WTC11 (cell line): Measurements from ENCODE around the gene PIM2. TPM values are rescaled to one million over a fixed set of nuclear protein-coding genes. Genes with fewer than 3 reads are reported as not detected.
A peak's percentile ranks its signal among the peaks of the same experiment; 100 is the strongest.

Experiments
- ATAC-seq: fragments of 200-7000 bp; cut with Tn5 transposase; 2 replicates; pipeline ENCODE4 v1.10.0; 2021; ENCODE audit warnings: mild to moderate bottlenecking, moderate library complexity
- CTCF ChIA-PET: fragments of 300-600 bp; sonication (Branson Sonifier 250); formaldehyde crosslinking; loops from one replicate; lab custom pipeline; 2021; ENCODE audit warnings: antibody characterized with exemption; lab: Charles Lee
- POLR2A ChIA-PET: fragments of 350-600 bp; sonication (Branson Sonifier 250); formaldehyde crosslinking; loops from one replicate; lab custom pipeline; 2021; ENCODE audit warnings: antibody characterized with exemption; lab: Charles Lee
- DNase-seq: peaks from one replicate; pipeline ENCODE4 v3.0.0; 2021; ENCODE audit warnings: low spot score
- H3K27ac Mint-ChIP-seq: 2 replicates; pipeline ENCODE4 v1.8.0; 2021; ENCODE audit warnings: mixed read lengths
- H3K27me3 Mint-ChIP-seq: 2 replicates; pipeline ENCODE4 v1.8.0; 2021; ENCODE audit warnings: low read depth, mild to moderate bottlenecking, moderate library complexity, mixed read lengths
- H3K36me3 Mint-ChIP-seq: 2 replicates; pipeline ENCODE4 v1.8.0; 2021; ENCODE audit warnings: mixed read lengths
- H3K4me1 Mint-ChIP-seq: 2 replicates; pipeline ENCODE4 v1.8.0; 2022; ENCODE audit warnings: mixed read lengths
- H3K4me3 Mint-ChIP-seq: 2 replicates; pipeline ENCODE4 v1.8.0; 2021; ENCODE audit warnings: mild to moderate bottlenecking, moderate library complexity, mixed read lengths
- H3K9me3 Mint-ChIP-seq: 2 replicates; pipeline ENCODE4 v1.8.0; 2021; ENCODE audit warnings: mixed read lengths
- GTF2I ChIP-seq: fragments of 250-450 bp; sonication (Bioruptor Pico); conservative IDR thresholded peaks from 2 replicates; pipeline ENCODE4 v1.4.0; 2021; ENCODE audit warnings: mild to moderate bottlenecking
- IRF2 ChIP-seq: sonication (generic); formaldehyde crosslinking; IDR thresholded peaks from 2 replicates; pipeline ENCODE4 v1.8.0; 2022; ENCODE audit warnings: low read depth, missing genetic modification reagents, borderline replicate concordance
- MXD4 ChIP-seq: fragments of 250-450 bp; sonication (Bioruptor Pico); IDR thresholded peaks from 2 replicates; pipeline ENCODE4 v1.8.0; 2021; ENCODE audit warnings: mild to moderate bottlenecking, moderate library complexity, borderline replicate concordance
- NFE2L1 ChIP-seq: sonication (generic); formaldehyde crosslinking; IDR thresholded peaks from 2 replicates; pipeline ENCODE4 v1.8.1; 2023; ENCODE audit warnings: missing genetic modification reagents
- NR1H2 ChIP-seq: sonication (generic); formaldehyde crosslinking; IDR thresholded peaks from 2 replicates; pipeline ENCODE4 v1.9.0; 2021; ENCODE audit warnings: mild to moderate bottlenecking, moderate library complexity, missing genetic modification reagents
- PRRX2 ChIP-seq: fragments of 250-450 bp; sonication (Bioruptor Pico); IDR thresholded peaks from 2 replicates; pipeline ENCODE4 v1.8.0; 2021; ENCODE audit warnings: mild to moderate bottlenecking
- RELA ChIP-seq: sonication (generic); formaldehyde crosslinking; IDR thresholded peaks from 2 replicates; pipeline ENCODE4 v1.8.1; 2022; ENCODE audit warnings: missing genetic modification reagents, mild to moderate bottlenecking, borderline replicate concordance
- SMAD3 ChIP-seq: sonication (generic); formaldehyde crosslinking; IDR thresholded peaks from 2 replicates; pipeline ENCODE4 v1.8.0; 2022; ENCODE audit warnings: missing genetic modification reagents, mild to moderate bottlenecking, borderline replicate concordance
- SOX15 ChIP-seq: fragments of 250-450 bp; sonication (Bioruptor Pico); IDR thresholded peaks from 2 replicates; pipeline ENCODE4 v1.9.0; 2021; ENCODE audit warnings: mild to moderate bottlenecking
- ZBTB21 ChIP-seq: sonication (generic); formaldehyde crosslinking; IDR thresholded peaks from 2 replicates; pipeline ENCODE4 v1.8.1; 2023; ENCODE audit warnings: mild to moderate bottlenecking, missing genetic modification reagents, borderline replicate concordance
- ZNF138 ChIP-seq: sonication (generic); formaldehyde crosslinking; conservative IDR thresholded peaks from 2 replicates; pipeline ENCODE4 v1.8.1; 2022; ENCODE audit warnings: mild to moderate bottlenecking, moderate library complexity, missing genetic modification reagents
- ZNF232 ChIP-seq: sonication (generic); formaldehyde crosslinking; IDR thresholded peaks from 2 replicates; pipeline ENCODE4 v1.8.0; 2022; ENCODE audit warnings: mild to moderate bottlenecking, missing genetic modification reagents
- ZNF263 ChIP-seq: sonication (generic); formaldehyde crosslinking; IDR thresholded peaks from 2 replicates; pipeline ENCODE4 v1.8.1; 2022; ENCODE audit warnings: low read depth, mild to moderate bottlenecking, moderate library complexity, missing genetic modification reagents
- ZNF396 ChIP-seq: fragments of 250-450 bp; sonication (Bioruptor Pico); IDR thresholded peaks from 2 replicates; pipeline ENCODE4 v1.8.0; 2021; ENCODE audit warnings: mild to moderate bottlenecking, moderate library complexity, borderline replicate concordance
- total RNA-seq: library from RNA; stranded (reverse); gene quantifications from 3 replicates; pipeline ENCODE4 v1.2.3, GENCODE V29; 2021
- TF ChIP-seq, protein P1 (sequence below): sonication (generic); formaldehyde crosslinking; IDR thresholded peaks from 2 replicates; pipeline ENCODE4 v1.8.1; 2022; ENCODE audit warnings: mild to moderate bottlenecking, moderate library complexity, missing genetic modification reagents
- TF ChIP-seq, protein P2 (sequence below): sonication (generic); formaldehyde crosslinking; IDR thresholded peaks from 2 replicates; pipeline ENCODE4 v1.8.1; 2022; ENCODE audit warnings: low read depth, missing genetic modification reagents, borderline replicate concordance
- TF ChIP-seq, protein P3 (sequence below): sonication (generic); formaldehyde crosslinking; IDR thresholded peaks from 2 replicates; pipeline ENCODE4 v1.8.1; 2023; ENCODE audit warnings: mild to moderate bottlenecking, missing genetic modification reagents, borderline replicate concordance
- TF ChIP-seq, protein P4 (sequence below): sonication (generic); formaldehyde crosslinking; IDR thresholded peaks from 2 replicates; pipeline ENCODE4 v1.8.1; 2023; ENCODE audit warnings: mild to moderate bottlenecking, moderate library complexity, missing genetic modification reagents
- TF ChIP-seq, protein P5 (sequence below): fragments of 200-600 bp; IDR thresholded peaks from 2 replicates; pipeline ENCODE4 v1.8.0; 2022; ENCODE audit warnings: antibody characterized with exemption

The PIM2 gene
- total RNA-seq, 1 experiment from 2014 or later: 146 TPM

DNA sequence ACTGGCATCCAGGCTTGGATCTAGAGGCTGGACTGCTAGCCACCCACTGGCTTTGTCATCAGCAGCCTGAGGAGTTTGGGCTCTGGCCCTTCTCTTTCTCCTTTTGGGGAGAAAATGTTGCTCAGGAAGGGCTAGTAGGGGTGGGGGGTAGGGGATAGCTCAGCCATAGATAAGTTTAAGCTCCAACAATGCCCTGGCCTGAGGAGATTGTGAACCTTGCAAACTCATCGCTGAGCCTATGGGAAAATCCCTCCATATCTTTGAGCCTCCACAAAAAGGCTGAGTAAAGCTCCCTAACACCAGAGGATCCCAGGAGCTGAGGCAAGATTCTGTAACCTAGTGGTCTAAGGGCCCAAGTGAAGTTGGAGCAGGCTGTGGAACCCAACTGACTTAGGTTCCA is 29.8 kb upstream of the PIM2 start:
- no peak overlapping the region for H3K4me3 Mint-ChIP-seq
- CTCF ChIA-PET: no interaction called here
- ATAC-seq (no peak), DNase-seq (no peak)
- TF ChIP-seq, protein P1, sequence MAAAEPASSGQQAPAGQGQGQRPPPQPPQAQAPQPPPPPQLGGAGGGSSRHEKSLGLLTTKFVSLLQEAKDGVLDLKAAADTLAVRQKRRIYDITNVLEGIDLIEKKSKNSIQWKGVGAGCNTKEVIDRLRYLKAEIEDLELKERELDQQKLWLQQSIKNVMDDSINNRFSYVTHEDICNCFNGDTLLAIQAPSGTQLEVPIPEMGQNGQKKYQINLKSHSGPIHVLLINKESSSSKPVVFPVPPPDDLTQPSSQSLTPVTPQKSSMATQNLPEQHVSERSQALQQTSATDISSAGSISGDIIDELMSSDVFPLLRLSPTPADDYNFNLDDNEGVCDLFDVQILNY (CRISPR knock-in tag): no peak
- TF ChIP-seq SMAD3 (no peak), NR1H2 (no peak)
- TF ChIP-seq, protein P2, sequence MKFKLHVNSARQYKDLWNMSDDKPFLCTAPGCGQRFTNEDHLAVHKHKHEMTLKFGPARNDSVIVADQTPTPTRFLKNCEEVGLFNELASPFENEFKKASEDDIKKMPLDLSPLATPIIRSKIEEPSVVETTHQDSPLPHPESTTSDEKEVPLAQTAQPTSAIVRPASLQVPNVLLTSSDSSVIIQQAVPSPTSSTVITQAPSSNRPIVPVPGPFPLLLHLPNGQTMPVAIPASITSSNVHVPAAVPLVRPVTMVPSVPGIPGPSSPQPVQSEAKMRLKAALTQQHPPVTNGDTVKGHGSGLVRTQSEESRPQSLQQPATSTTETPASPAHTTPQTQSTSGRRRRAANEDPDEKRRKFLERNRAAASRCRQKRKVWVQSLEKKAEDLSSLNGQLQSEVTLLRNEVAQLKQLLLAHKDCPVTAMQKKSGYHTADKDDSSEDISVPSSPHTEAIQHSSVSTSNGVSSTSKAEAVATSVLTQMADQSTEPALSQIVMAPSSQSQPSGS (CRISPR knock-in tag): no peak
- POLR2A ChIA-PET: no interaction called here
- H3K36me3 Mint-ChIP-seq: 0 out of 2 replicates have a peak, but pooled peaks cover 4% of the 10 kb centered on the region
- H3K27ac Mint-ChIP-seq: no peak overlapping the region
- H3K4me1 Mint-ChIP-seq: 0 out of 2 replicates have a peak, but pooled peaks cover 3% of the 10 kb centered on the region
- H3K9me3 Mint-ChIP-seq: no peaks in the 10 kb centered on the region
- no peaks in the 10 kb centered on the region for H3K27me3 Mint-ChIP-seq

DNA sequence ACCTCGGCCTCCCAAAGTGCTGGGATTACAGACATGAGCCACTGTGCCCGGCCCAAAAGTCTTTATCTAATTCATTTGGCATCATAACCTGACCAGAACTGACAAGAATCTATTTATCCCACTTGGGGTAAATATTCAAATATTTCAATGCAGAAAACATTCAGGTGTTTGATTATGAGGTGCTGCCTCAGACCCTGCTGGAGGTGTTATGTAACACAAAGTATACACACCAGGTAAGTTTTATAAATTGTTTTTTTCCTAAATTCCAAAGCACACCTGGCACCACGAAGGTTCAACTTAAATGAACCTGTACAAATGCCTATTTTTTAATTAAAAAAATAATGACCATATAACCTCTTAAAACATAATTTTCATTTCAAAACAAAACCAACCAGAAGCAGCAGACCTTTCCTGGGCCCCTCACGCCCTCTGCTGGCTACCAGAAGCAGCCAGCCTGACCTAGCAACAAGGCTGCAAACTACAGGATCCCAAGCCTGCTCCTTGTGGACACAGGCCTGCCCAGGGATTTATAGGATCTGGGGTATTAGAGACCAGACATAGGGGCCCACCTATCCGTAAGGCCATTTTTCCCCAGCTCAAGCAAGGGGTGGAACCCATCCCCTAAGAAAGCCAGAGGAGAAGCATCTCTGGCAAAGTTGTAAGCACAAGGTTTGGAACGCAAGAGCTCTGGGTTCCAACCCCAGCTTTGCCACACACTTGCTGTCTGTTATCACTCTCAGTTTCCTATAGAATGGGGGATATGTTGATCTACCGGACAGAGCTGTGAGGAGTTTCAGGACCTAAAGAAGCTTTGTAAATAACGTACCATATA is 26.9 kb upstream of the PIM2 start:
- Mint-ChIP-seq H3K4me1 (peaks cover 17% of the 10 kb centered on the region), H3K36me3 (peaks cover 14% of the 10 kb centered on the region), H3K27me3 (no peaks in the 10 kb centered on the region), H3K4me3 (no peak overlapping the region), H3K9me3 (no peaks in the 10 kb centered on the region), H3K27ac (peak overlapping the region; percentile 89)
- TF ChIP-seq, protein P3, sequence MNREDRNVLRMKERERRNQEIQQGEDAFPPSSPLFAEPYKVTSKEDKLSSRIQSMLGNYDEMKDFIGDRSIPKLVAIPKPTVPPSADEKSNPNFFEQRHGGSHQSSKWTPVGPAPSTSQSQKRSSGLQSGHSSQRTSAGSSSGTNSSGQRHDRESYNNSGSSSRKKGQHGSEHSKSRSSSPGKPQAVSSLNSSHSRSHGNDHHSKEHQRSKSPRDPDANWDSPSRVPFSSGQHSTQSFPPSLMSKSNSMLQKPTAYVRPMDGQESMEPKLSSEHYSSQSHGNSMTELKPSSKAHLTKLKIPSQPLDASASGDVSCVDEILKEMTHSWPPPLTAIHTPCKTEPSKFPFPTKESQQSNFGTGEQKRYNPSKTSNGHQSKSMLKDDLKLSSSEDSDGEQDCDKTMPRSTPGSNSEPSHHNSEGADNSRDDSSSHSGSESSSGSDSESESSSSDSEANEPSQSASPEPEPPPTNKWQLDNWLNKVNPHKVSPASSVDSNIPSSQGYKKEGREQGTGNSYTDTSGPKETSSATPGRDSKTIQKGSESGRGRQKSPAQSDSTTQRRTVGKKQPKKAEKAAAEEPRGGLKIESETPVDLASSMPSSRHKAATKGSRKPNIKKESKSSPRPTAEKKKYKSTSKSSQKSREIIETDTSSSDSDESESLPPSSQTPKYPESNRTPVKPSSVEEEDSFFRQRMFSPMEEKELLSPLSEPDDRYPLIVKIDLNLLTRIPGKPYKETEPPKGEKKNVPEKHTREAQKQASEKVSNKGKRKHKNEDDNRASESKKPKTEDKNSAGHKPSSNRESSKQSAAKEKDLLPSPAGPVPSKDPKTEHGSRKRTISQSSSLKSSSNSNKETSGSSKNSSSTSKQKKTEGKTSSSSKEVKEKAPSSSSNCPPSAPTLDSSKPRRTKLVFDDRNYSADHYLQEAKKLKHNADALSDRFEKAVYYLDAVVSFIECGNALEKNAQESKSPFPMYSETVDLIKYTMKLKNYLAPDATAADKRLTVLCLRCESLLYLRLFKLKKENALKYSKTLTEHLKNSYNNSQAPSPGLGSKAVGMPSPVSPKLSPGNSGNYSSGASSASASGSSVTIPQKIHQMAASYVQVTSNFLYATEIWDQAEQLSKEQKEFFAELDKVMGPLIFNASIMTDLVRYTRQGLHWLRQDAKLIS (CRISPR knock-in tag): no peak
- TF ChIP-seq MXD4 (CRISPR knock-in tag): no peak
- no peak for TF ChIP-seq NFE2L1 (CRISPR knock-in tag)
- no peak for TF ChIP-seq ZNF396
- no peak for TF ChIP-seq ZNF138 (CRISPR knock-in tag)
- POLR2A ChIA-PET: interaction anchor here (0.7 kb wide), 1 partner anchor 36 kb away, joined by 16 read pairs; no protein-coding TSS in a partner anchor
- peak; percentile 97 for ATAC-seq
- CTCF ChIA-PET: interaction anchor here (0.6 to 1.4 kb wide), 6 partner anchors 26 to 105 kb away, joined by 3 to 6 read pairs (median 4); partner anchors contain the start of gene SLC35A2
- peak; percentile 49 for DNase-seq

DNA sequence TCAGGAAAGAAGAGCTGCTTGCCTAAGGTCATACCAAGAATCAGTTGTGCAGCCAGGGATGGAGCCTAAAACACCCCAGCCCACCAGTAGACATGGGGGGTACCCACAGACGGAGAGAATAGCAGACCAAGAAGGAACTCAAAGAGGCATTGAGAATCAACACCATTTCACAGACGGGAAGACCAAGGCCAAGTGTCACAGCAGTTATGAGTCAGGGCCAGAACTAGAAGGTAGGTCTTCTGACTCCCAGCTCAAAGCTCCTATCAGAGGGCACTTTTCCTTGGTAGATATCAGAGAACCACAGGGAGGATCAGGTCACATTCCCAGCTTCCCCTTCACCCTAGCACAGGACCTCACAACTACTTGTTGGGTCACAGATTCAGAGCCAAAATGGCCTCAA is 24.1 kb upstream of the PIM2 start:
- POLR2A ChIA-PET: interaction anchor here (0.6 kb wide), 1 partner anchor 16 kb away, joined by 4 read pairs; no protein-coding TSS in a partner anchor
- Mint-ChIP-seq H3K27ac (peak overlapping the region; percentile 27; the same call in 1 of the 2 replicates), H3K27me3 (no peaks in the 10 kb centered on the region), H3K36me3 (peaks cover 14% of the 10 kb centered on the region), H3K4me1 (peaks cover 28% of the 10 kb centered on the region), H3K4me3 (no peak overlapping the region), H3K9me3 (no peaks in the 10 kb centered on the region)
- DNase-seq: no peak
- ATAC-seq: no peak
- CTCF ChIA-PET: no interaction called here
- no peak for TF ChIP-seq GTF2I (CRISPR knock-in tag)
- no peak for TF ChIP-seq ZNF232 (CRISPR knock-in tag)
- TF ChIP-seq, protein P1 (CRISPR knock-in tag): no peak
- no peak for TF ChIP-seq ZNF138 (CRISPR knock-in tag)
- no peak for TF ChIP-seq RELA (CRISPR knock-in tag)
- TF ChIP-seq, protein P4, sequence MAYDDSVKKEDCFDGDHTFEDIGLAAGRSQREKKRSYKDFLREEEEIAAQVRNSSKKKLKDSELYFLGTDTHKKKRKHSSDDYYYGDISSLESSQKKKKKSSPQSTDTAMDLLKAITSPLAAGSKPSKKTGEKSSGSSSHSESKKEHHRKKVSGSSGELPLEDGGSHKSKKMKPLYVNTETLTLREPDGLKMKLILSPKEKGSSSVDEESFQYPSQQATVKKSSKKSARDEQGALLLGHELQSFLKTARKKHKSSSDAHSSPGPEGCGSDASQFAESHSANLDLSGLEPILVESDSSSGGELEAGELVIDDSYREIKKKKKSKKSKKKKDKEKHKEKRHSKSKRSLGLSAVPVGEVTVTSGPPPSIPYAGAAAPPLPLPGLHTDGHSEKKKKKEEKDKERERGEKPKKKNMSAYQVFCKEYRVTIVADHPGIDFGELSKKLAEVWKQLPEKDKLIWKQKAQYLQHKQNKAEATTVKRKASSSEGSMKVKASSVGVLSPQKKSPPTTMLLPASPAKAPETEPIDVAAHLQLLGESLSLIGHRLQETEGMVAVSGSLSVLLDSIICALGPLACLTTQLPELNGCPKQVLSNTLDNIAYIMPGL (CRISPR knock-in tag): no peak
- no peak for TF ChIP-seq ZNF263 (CRISPR knock-in tag)
- no peak for TF ChIP-seq ZBTB21 (CRISPR knock-in tag)
- TF ChIP-seq ZNF396: no peak
- no peak for TF ChIP-seq SOX15 (CRISPR knock-in tag)
- TF ChIP-seq, protein P5, sequence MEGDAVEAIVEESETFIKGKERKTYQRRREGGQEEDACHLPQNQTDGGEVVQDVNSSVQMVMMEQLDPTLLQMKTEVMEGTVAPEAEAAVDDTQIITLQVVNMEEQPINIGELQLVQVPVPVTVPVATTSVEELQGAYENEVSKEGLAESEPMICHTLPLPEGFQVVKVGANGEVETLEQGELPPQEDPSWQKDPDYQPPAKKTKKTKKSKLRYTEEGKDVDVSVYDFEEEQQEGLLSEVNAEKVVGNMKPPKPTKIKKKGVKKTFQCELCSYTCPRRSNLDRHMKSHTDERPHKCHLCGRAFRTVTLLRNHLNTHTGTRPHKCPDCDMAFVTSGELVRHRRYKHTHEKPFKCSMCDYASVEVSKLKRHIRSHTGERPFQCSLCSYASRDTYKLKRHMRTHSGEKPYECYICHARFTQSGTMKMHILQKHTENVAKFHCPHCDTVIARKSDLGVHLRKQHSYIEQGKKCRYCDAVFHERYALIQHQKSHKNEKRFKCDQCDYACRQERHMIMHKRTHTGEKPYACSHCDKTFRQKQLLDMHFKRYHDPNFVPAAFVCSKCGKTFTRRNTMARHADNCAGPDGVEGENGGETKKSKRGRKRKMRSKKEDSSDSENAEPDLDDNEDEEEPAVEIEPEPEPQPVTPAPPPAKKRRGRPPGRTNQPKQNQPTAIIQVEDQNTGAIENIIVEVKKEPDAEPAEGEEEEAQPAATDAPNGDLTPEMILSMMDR: no peak
- TF ChIP-seq IRF2: no peak
- TF ChIP-seq PRRX2: no peak
